Hippocampal formation (tissue), 2 donors: ENCODE results near the gene FNDC8.
A peak's percentile ranks its signal among the peaks of the same experiment; 100 is the strongest.
"Not testable (repeated sequence)": the region's sequence is repeated elsewhere in the genome, so short reads cannot be mapped to it uniquely, and the experiment has no call there.

Source experiments
- DNase-seq, 2 donors: peaks; one replicate each; lab custom pipeline; 2025; lab: John Stamatoyannopoulos, UW

Gene FNDC8

GRCh38 chr17:35095741-35096140 is 25.7 kb upstream of the FNDC8 start:
- no peak for DNase-seq

GRCh38 chr17:35097776-35098175 is 23.6 kb upstream of the FNDC8 start:
- no peak for DNase-seq

- DNase-seq: no peak
These were observed 21.5 kb upstream of the FNDC8 start for GRCh38 chr17:35099908-35100307.

- DNase-seq: no peak
These were observed 20.4 kb upstream of the FNDC8 start for GRCh38 chr17:35101036-35101435.

- no peak for DNase-seq
These were observed 19.7 kb upstream of the FNDC8 start for GRCh38 chr17:35101725-35102124.

- DNase-seq: no peak
These were observed 18.1 kb upstream of the FNDC8 start for GRCh38 chr17:35103271-35103670.

GRCh38 chr17:35104844-35105450 is 16.5 kb upstream of the FNDC8 start:
- DNase-seq: no peak

GRCh38 chr17:35110791-35111190 is 10.6 kb upstream of the FNDC8 start:
- DNase-seq: not testable (repeated sequence)

GRCh38 chr17:35116845-35117244 is 4.6 kb upstream of the FNDC8 start:
- no peak for DNase-seq

- no peak for DNase-seq
These were observed 3.4 kb upstream of the FNDC8 start for GRCh38 chr17:35117984-35118383.

- peak; percentile 18 to 48 for DNase-seq
These were observed 1.8 kb upstream of the FNDC8 start, which contains the start of gene RAD51D for GRCh38 chr17:35119370-35120165. TSS of gene RAD51D (minus strand) at chr17:35119860. CDS start at chr17:35119613, 247 bp downstream.

- no peak for DNase-seq
These were observed 6.5 kb downstream of the FNDC8 start for GRCh38 chr17:35127751-35128514.

- no peak for DNase-seq
These were observed 7.9 kb downstream of the FNDC8 start for GRCh38 chr17:35129154-35129972.

GRCh38 chr17:35129973-35130351 is 8.5 kb downstream of the FNDC8 start:
- DNase-seq: no peak

- DNase-seq: no peak
These were observed 9.0 kb downstream of the FNDC8 start for GRCh38 chr17:35130392-35130791.

GRCh38 chr17:35132099-35132498 is 10.7 kb downstream of the FNDC8 start:
- DNase-seq: no peak

GRCh38 chr17:35132816-35133550 is 11.6 kb downstream of the FNDC8 start:
- DNase-seq: no peak

GRCh38 chr17:35135322-35135721 is 13.9 kb downstream of the FNDC8 start:
- no peak for DNase-seq

GRCh38 chr17:35138218-35138617 is 16.8 kb downstream of the FNDC8 start:
- DNase-seq: no peak

- DNase-seq: peak; percentile 68 to 77
These were observed 20.5 kb downstream of the FNDC8 start, which contains the start of gene NLE1 for GRCh38 chr17:35141681-35142466. TSS of gene NLE1 (minus strand) at chr17:35142303. CDS start at chr17:35142275, 28 bp downstream.
